ENCODE measurements around the gene CHKA. TPM values are rescaled to one million over a fixed set of nuclear protein-coding genes. Genes with fewer than 3 reads are reported as not detected.

Gene CHKA
- total RNA-seq, 3 donors from 2014 or later, result 44.1 to 74.4 (median 58.5) TPM

DNA sequence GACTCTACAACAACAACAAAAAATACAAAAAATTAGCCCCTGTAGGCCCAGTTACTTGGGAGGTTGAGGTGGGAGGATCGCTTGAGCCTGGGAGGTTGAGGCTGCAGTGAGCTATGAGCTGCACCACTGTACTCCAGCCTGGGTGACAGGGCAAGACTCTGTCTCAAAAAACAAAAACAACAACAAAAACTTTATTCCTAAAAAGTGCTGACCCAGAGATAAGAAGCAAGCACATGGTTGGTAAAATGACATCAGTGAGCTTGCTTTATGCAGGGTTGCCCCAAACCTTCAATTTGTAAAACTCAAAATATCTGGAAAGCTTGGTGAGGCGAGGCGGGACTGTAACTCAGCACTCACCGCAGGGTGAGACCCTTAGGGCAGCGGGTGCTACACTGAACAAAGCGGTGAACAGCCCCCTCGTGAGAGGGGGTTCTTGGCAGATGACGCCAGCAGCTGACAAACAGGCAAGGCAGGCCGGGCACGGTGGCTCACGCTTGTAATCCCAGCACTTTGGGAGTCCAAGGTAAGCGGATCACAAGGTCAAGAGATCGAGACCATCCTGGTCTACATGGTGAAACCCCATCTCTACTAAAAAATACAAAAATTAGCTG is 85.8 kb downstream of the CHKA start:
- peak in 1 of 3 donors; percentile 49 for DNase-seq
- intact Hi-C loops (cut with DNase I, micrococcal nuclease), result no loop called here
- Histone ChIP-seq H3K4me1 (ENCODE audit: low read depth) (peaks cover 30% of the 10 kb centered on the region), H3K36me3 (ENCODE audit: low read depth) (no peaks in the 10 kb centered on the region), H3K4me3 (no peak overlapping the region), H3K9me3 (no peaks in the 10 kb centered on the region)
- TF ChIP-seq, protein P1, sequence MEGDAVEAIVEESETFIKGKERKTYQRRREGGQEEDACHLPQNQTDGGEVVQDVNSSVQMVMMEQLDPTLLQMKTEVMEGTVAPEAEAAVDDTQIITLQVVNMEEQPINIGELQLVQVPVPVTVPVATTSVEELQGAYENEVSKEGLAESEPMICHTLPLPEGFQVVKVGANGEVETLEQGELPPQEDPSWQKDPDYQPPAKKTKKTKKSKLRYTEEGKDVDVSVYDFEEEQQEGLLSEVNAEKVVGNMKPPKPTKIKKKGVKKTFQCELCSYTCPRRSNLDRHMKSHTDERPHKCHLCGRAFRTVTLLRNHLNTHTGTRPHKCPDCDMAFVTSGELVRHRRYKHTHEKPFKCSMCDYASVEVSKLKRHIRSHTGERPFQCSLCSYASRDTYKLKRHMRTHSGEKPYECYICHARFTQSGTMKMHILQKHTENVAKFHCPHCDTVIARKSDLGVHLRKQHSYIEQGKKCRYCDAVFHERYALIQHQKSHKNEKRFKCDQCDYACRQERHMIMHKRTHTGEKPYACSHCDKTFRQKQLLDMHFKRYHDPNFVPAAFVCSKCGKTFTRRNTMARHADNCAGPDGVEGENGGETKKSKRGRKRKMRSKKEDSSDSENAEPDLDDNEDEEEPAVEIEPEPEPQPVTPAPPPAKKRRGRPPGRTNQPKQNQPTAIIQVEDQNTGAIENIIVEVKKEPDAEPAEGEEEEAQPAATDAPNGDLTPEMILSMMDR (IDR thresholded peaks at IDR 0.05), result no peak
- ATAC-seq, result no peak

DNA sequence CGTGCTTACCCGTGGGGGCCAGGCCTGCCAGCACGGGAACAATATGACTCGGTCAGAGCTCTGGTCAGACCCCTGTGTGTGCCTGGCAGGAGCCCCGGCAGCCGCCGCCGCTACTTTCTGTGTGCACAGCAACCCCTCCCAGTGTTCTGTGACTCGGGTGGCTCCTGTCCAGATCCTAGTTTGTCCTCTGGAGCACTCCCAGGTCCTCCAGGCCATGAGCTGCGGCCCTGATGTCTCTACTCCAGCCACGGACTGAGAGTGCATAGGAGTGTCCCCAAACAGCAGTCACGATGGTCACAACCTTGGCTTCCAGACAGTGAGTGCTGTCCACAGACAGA is 87.5 kb downstream of the CHKA start:
- ATAC-seq, result no peak
- TF ChIP-seq, protein P1 (IDR thresholded peaks at IDR 0.05), result no peak
- no peaks in the 10 kb centered on the region for H3K9me3 ChIP-seq
- no peak overlapping the region for H3K4me3 ChIP-seq
- peaks cover 32% of the 10 kb centered on the region for H3K4me1 ChIP-seq (ENCODE audit: low read depth)
- peak in 1 of 3 donors; percentile 47 for DNase-seq
- no peaks in the 10 kb centered on the region for H3K36me3 ChIP-seq (ENCODE audit: low read depth)
- intact Hi-C loops (cut with DNase I, micrococcal nuclease), result no loop called here

DNA sequence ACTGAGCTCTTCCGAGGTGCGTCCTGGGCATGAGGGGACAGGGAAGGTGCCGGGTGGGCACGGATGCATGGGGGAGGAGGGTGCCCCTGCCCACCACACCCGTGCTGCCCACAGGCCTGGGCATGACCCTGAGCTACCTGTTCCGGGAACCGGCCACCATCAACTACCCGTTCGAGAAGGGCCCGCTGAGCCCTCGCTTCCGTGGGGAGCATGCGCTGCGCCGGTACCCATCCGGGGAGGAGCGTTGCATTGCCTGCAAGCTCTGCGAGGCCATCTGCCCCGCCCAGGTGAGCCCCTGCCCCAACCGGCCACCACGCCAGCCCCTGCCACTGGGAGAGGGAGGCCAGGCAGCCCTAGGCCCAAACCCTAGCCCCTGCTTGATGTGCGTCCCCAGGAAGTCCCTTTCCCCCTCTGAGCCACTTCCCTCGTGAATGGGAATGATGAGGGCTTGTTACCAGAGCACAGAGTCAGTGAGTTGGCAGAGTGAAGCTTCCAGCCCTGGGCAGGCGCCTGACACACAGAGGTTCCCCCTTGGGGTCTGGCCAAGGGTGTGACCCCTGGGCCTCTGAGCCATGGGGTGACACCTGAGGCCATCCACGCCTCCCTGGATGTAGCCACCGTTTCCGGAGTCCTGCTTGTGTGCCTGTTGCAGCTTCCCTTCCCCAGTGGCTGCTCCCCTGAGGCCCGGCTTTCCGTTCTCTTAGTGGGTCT is 88.0 kb downstream of the CHKA start:
- DNase-seq (peak in 1 of 3 donors; percentile 36), ATAC-seq (no peak)
- H3K36me3 ChIP-seq (ENCODE audit: low read depth), result no peaks in the 10 kb centered on the region
- peaks cover 26% of the 10 kb centered on the region for H3K4me1 ChIP-seq (ENCODE audit: low read depth)
- TF ChIP-seq, protein P1 (IDR thresholded peaks at IDR 0.05), result no peak
- no peak overlapping the region for H3K4me3 ChIP-seq
- no peaks in the 10 kb centered on the region for H3K9me3 ChIP-seq
- intact Hi-C loops (cut with DNase I, micrococcal nuclease), result no loop called here

DNA sequence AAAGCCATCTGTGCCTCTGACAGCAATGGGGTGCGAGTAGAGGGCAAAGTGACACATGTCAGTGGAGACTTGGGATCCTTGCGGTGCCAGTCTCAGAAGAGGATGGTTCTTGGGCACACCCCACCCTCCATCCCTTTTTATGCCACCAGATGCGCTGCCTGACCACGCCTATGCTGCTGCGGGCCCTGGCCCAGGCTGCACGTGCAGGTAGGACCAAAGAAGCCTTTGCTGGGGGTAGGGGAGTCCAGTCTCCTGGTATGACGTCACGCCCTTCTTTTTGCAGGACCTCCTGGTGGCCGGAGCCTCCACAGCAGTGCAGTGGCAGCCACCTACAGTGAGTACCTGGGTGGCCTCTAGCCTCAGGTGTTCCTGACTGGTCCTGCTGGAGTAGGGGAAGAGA is 89.2 kb downstream of the CHKA start:
- intact Hi-C loops (cut with DNase I, micrococcal nuclease), result no loop called here
- H3K9me3 ChIP-seq, result no peaks in the 10 kb centered on the region
- no peaks in the 10 kb centered on the region for H3K36me3 ChIP-seq (ENCODE audit: low read depth)
- ATAC-seq (no peak), DNase-seq (no peak)
- no peak overlapping the region for H3K4me3 ChIP-seq
- TF ChIP-seq, protein P1 (IDR thresholded peaks at IDR 0.05), result no peak
- H3K4me1 ChIP-seq (ENCODE audit: low read depth), result peaks cover 21% of the 10 kb centered on the region

DNA sequence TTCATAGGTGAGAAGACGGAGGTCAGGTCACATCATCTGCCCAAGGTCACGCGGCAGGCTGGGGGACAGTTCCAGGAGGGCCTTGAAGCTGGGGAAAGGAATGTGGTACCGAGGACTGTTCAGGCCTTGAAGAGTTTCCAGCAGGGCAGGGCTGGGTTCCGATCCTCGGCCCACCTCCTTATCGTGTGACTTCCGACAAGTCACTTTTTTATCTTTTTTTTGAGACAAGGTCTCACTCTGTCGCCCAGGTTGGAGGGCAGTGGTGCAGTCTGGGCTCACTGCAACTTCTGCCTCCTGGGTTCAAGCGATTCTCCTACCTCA is 90.1 kb downstream of the CHKA start:
- intact Hi-C loops (cut with DNase I, micrococcal nuclease), result no loop called here
- ATAC-seq (peak; percentile 30), DNase-seq (no peak)
- TF ChIP-seq, protein P1 (IDR thresholded peaks at IDR 0.05), result no peak
- Histone ChIP-seq H3K4me1 (ENCODE audit: low read depth) (peaks cover 19% of the 10 kb centered on the region), H3K4me3 (peak overlapping the region; percentile 44), H3K9me3 (no peaks in the 10 kb centered on the region), H3K36me3 (ENCODE audit: low read depth) (no peaks in the 10 kb centered on the region)

All from mucosa of descending colon (tissue), 3 donors.